IPS DF 4.7 (cell line): ENCODE results near the gene AFAP1.

Experiments
- DNase-seq: peaks from one replicate; pipeline ENCODE4 v3.0.0-alpha.2; 2013; ENCODE audit warnings: low spot score; ENCODE audit errors: extremely low read depth

Gene AFAP1

GRCh38 chr4:7739918-7740865 is 199.5 kb downstream of the AFAP1 start:
- no peak for DNase-seq

DNA sequence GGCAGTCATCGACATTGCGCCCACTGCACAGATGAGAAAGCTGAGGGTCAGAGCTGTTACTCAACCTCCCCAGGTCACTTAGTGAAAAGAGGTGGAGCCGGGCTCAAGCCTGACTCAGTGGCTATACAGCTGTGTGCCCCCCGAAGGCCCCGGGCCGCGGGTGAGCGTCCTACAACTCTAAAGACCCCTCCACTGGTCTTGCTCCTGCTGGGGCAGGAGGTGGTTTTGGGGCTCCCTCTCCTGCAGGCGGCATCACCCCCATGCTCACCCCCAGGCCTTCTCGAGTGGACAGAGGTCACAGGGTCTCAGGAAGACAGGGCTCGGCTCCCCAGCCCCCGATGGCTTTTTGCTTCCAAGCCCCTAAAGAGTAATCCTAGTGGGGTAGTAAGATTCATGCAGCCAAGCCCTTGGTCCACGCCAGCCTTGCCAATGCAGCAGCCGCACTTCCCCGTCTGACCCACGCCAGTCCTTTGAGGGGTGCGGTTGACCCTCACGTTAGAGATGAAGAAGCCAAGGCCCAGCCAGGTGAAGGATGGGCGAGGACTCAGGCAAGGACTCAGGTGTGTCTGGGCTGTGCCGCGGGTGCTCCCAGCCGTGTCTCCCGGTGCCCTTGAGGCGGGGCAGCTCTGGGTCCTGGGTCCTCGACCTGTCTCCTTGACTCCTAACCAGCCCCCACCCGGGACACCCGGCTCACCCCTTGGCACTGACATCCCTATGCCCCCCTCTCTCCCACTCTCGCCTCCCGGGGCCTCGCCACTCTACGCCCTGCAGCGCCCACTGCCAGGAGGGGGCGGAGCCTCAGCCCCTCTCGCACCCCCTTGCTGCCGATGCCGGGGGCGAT is 200.4 kb downstream of the AFAP1 start:
- no peak for DNase-seq

DNA sequence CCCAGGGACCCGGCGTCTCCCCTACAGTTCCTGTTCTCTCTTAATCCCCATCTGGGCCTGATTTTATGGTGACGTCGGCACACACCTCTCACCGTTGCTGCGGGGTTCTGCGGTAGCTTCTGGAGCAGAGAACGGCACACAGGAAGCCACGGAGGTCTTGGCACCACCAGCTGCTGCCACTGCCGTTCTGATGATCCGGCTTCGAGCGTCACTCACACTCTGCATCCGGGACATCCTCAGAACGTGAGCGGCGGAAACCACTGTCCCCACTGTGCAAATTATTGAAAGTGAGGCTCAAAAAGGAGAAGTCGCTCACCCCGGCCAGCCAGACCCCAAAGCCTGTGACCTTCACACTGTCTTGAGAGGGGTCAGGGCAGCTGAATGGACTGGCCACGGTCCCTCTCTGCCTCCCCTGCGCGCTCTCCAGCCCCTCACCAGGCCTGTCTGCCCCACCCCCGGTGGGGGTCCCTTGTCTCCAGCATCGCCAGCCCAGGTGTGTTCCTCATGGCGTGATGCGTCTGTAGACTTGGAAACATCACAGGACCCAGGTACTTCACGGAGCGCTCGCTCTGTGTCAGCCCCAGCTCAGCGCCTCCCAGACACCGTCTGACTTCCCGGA is 201.1 kb downstream of the AFAP1 start:
- no peak for DNase-seq

- DNase-seq: no peak
Observed at GRCh38 chr4:7737752-7738457, 201.8 kb downstream of the AFAP1 start.

DNA sequence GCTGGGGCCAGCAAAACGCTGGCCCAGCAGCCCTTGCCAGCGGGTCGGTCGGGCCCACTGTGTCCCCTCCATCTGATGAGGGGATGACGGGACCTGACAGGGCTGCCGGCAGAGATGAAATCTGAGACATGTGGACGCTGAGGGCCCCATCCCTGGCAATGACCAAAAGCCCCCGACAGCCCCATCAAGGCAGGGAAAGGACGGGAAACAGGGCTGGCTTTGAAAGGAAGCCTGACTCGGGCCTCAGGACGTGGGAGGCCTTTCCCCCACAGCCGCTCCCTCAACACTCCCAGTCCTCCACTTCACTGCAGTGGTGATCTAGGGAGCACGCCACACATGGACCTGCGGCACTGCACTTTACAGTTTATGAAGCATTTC is 202.4 kb downstream of the AFAP1 start:
- no peak for DNase-seq

DNA sequence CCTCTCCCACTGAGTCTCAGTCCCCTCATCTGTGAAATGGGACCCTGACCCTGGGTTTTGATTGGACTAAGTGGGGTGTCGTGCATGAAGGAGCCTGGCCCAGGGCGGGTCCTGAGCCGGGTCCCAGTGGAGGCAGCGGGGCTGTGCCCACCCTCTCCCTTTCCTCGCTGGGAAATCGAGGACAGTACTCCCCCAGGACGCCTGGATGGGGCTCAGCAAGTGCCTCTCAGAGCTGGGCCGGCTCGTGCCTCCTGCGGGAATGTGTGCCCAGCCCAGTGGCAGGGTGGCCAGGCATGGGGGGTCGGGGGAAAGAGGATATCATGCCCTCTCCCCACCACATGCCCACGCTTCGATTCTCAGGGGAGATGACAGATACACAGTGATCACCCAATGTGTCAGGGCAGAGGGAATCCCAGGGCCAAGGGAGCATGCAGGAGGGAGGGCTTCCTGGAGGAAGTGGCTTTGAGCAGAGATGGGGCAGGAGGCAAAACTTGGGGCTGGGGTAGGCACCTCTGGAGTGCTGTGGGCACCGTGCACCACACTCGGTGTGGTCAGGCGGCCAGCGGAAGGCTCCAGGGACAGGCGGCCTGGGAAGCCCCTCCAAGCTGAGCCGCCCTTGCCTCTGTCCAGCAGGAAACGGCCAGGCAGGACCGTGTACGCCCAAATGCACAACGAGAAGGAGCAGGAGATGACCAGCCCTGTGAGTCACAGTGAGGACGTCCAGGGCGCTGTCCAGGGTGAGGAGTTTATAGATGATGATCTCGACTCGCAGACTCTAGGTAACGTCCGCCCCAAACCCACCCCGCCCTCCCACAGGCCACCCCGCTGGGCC is 203.0 kb downstream of the AFAP1 start:
- no peak for DNase-seq

- DNase-seq: no peak
Observed at GRCh38 chr4:7735961-7736360, 203.7 kb downstream of the AFAP1 start.

DNA sequence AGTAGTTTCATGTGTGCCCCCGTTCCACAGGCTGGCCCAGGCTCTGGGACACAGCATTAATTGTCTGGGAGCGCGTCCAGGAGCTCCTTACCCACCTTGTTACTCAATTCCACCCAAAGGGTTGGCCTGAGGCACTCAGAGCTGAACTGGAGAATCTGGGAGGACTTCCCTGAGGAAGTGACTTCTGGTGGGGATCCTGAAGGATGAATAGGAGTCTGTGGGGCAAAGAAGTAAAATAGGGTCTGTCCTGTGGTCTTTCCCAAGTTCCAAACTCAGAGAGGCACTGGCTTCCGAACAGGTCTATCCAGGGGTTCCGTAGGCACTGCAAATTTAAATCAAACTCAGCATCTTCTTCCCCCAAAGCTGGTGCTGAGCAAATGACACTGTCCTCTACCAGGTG is 204.3 kb downstream of the AFAP1 start:
- no peak for DNase-seq

DNA sequence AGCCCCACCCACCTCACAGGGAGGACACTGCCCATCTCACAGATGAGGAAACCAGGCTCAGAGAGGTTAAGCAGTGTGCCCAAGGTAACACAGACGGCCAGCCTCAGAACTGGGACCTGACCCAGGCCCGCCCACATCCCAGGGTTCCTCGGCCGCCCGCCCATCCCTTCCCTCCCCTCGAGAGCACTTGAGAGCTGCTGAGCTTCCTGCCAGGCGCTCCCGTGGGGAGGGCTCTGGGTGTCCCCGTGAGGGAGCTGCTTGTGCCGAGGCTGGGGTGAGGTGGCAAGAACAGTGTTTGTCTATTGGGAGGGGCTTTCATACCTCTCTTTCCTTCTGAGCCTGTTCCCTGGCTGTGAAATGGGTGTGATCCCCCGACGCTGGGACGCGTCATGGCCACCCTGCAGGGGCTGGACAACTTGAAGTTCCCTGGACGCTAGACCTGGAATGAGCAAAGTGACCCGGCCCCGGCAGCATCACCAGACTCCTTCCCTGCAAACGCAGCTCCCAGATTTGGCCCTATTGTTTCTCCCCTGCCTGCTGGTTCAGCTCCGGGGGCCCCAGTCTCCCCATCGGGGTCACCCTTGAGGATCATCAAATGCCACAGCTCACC is 204.9 kb downstream of the AFAP1 start:
- DNase-seq: no peak

- DNase-seq: no peak
Observed at GRCh38 chr4:7733801-7734650, 205.6 kb downstream of the AFAP1 start.

DNA sequence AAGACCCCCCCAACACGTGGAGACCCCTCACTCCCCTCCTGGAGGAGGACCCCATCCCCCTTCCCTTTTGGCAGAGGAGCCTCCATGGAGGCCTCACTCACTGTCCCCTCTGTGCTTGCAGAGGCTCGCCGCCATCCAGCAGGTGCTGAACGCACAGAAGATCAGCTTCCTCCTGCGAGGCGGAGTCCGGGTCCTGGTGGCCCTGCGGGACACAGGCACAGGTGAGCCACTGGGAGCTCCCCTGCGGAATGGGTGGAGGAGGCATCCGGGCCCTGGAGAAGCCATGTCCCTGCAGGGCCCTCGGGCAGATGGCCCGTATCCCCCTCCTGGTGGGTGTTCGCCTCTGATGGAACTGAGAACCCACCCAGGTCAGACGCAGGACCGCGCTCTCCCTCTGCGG is 206.5 kb downstream of the AFAP1 start:
- no peak for DNase-seq

DNA sequence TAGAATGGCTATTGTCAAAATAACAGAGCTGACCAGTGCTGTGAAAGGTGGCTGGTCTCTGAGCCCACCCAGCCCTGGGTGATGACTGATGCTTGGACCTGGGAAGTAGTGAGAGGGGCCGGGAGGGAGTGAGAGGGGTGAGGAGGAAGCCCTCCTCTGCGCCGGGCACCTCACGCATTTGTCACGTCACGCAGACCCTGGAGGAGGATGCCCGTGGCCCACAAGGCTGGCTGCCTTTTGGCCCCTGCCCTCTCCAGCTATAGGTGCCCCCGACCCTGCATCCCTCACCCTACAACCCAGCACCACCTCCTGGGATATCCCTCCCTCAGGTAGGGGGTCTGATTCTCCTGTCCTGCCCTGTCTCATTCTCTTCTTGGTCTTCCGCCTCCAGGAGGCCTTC is 207.4 kb downstream of the AFAP1 start:
- DNase-seq: no peak

DNA sequence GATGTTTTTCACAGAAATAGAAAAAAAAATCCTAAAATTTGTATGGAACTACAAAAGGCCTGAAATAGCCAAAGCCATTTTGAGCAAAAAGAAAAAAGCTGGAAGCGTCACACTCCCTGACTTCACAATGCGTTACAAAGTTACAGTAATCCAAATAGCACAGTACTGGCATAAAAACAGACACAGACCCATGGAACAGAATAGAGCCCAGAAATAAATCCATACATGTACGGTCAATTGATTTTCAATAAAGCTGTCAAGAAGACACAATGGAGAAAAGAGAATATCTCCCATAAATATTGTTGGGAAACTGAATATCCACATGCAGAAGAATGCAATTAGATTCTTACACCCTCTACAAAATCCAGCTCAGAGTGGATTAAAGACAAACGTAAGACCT is 208.2 kb downstream of the AFAP1 start:
- DNase-seq: no peak

- no peak for DNase-seq
Observed at GRCh38 chr4:7727749-7728148, 211.9 kb downstream of the AFAP1 start.

DNA sequence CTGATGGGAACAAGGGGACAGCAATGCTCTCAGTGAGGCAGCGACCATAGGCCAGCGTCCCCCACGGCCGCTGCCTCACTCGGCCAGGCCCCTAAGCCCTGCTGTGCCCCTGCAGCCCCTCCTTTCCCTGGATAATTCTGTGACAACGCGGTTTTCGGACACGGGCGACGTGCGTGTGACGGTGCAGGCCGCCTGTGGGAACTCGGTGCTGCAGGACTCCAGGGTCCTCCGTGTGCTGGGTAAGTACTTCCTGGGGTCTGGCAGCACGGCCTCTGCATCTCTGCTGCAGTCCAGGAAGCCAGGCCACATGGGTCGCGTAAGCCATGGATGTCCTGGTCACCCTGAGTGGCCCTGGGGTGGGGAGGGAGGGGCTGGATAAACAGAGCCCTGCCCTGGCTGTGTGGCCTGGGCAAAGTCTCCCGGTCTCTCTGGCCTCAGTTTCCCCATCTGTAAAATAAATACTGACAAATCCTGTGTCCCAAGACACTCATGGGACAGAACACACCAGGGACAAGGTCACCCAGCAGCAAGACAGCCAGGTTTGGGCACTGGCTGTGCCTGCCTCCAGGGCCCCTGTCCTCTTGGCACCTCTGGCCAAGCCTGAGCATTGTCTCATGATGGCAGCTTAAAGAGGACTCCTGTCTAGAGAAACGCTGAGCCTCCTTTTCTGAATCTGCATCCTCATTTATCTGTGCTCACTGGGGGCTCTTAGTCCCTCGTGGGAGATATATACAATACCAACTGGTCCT is 212.8 kb downstream of the AFAP1 start:
- DNase-seq: no peak

GRCh38 chr4:7725951-7726350 is 213.7 kb downstream of the AFAP1 start:
- no peak for DNase-seq

DNA sequence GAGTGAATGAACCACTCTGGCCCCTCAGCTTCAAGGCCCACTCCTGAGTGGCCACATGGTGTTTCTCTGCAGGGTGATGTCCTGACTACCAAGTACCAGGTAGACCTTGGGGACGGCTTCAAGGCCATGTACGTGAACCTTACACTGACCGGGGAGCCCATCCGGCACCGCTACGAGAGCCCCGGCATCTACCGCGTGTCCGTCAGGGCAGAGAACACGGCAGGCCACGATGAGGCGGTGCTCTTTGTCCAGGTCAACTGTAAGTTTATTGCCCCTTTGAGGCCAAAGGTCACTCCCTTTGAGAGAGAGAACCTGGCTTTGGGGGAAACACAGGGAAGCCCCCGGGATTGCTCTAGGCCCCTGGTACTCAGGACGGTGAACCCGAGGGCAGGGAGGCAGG is 216.0 kb downstream of the AFAP1 start:
- DNase-seq: no peak

DNA sequence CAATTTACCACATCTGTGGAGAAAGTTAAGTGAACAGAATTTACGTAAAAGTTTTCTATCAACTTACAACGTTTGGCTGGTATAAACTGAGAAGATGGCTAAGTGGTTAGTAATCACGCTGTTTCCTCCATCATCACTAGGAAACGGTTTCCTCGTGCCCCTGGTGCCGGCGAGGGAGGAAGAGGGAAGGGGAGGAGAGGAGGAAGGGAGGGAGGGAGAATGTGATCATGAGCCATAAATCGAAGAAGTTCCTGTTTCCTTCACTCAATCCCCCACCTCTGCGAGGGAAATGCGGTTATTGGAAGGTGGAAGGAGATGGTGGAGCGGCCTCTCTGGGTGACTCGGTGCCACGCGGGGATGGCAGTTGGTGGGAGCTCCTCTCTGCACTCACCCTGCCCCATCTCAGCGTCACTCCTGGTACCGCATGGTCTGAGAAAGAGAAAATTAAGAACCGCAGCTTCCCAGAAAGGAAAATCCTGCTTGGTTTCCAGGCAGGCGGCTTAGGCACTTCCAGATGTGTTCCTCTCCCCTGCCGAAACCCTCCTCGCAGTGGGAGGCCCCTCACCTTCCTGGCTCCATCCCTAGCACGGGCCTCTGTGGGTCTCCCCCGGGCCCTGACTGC is 216.8 kb downstream of the AFAP1 start:
- DNase-seq: no peak
